OCI-LY3 (cell line): ENCODE results near the gene DMGDH.

Experiments used
- H2AFZ ChIP-seq: fragments of 200-600, 300-600 bp; shearing (Covaris generic); 2 replicates; pipeline ENCODE4 v1.6.0; 2014; ENCODE audit warnings: antibody characterized with exemption, low read depth, low read length
- H3K27ac ChIP-seq: fragments of 200-600, 300-600 bp; sonication (generic); 2 replicates; pipeline ENCODE4 v1.5.1; 2014; ENCODE audit warnings: mild to moderate bottlenecking, low read length, moderate library complexity, mixed read lengths
- H3K27me3 ChIP-seq: fragments of 200-600, 300-600 bp; sonication (generic); 2 replicates; pipeline ENCODE4 v1.6.1; 2014; ENCODE audit warnings: low read depth, low read length, mixed read lengths
- H3K36me3 ChIP-seq: fragments of 200-600, 300-600 bp; sonication (generic); replicated peaks from 2 replicates; pipeline ENCODE3; 2014; ENCODE audit warnings: low read depth, low read length, mixed read lengths
- H3K4me1 ChIP-seq: fragments of 300-600, 200-600 bp; sonication (generic); 2 replicates; pipeline ENCODE4 v1.6.1; 2014; ENCODE audit warnings: low read length, mixed read lengths
- H3K4me2 ChIP-seq: fragments of 200-600, 300-600 bp; sonication (generic); 2 replicates; pipeline ENCODE4 v1.6.1; 2014; ENCODE audit warnings: low read length, mixed read lengths
- H3K4me3 ChIP-seq: fragments of 300-600, 200-600 bp; sonication (generic); 2 replicates; pipeline ENCODE4 v1.5.1; 2014; ENCODE audit warnings: antibody characterized with exemption, mild to moderate bottlenecking, low read length, moderate library complexity
- H3K79me2 ChIP-seq: fragments of 300-600, 200-600 bp; shearing (Covaris generic); 2 replicates; pipeline ENCODE4 v1.6.1; 2014; ENCODE audit warnings: mild to moderate bottlenecking, low read length, mixed read lengths
- H3K9ac ChIP-seq: fragments of 300-600, 200-600 bp; shearing (Covaris generic); 2 replicates; pipeline ENCODE4 v1.6.0; 2014; ENCODE audit warnings: mild to moderate bottlenecking, low read length, moderate library complexity
- H3K9me3 ChIP-seq: fragments of 200-600, 300-600 bp; shearing (Covaris generic); 2 replicates; pipeline ENCODE4 v1.6.1; 2014; ENCODE audit warnings: low read length, mixed read lengths; ENCODE audit not compliant: insufficient read depth
- H4K20me1 ChIP-seq: fragments of 200-600, 300-600 bp; sonication (generic); 2 replicates; pipeline ENCODE4 v1.6.1; 2016; ENCODE audit warnings: low read length, mixed read lengths; ENCODE audit not compliant: insufficient read depth
- CTCF ChIP-seq: fragments of 200-600, 300-600 bp; sonication (generic); IDR thresholded peaks from 2 replicates; pipeline ENCODE4 v1.5.1; 2014; ENCODE audit warnings: antibody characterized with exemption, low read length, low read depth
- EZH2phosphoT487 ChIP-seq: fragments of 200-600 bp; shearing (Covaris generic); IDR thresholded peaks from 2 replicates; pipeline ENCODE4 v1.6.1; 2018; ENCODE audit warnings: antibody characterized with exemption, mixed run types, low read depth

Gene DMGDH

DNA sequence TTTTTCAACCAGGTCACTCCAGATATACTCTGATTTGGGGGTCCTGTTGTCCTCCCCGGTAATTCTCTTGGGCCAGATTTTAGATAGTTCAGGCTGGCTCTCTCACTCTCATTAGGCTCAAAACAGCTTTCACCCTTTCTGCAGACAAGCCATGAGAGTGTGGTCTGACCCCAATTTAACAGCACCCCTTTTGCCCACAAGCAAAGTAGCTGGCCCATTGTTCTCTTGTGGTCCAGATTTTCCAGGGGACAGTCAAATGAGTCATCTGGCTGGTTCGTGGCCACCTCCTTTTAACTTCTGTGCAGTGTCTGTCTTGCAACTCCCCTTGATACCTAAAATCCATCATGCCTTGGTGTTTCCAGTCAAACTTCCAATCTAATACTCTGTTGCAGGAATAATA is 16.6 kb upstream of the DMGDH start:
- Histone ChIP-seq H3K79me2 (no peaks in the 10 kb centered on the region), H3K4me1 (no peaks in the 10 kb centered on the region), H3K9me3 (no peaks in the 10 kb centered on the region), H4K20me1 (no peaks in the 10 kb centered on the region), H3K4me3 (no peak overlapping the region), H3K36me3 (no peaks in the 10 kb centered on the region), H3K4me2 (no peak overlapping the region), H2AFZ (no peak overlapping the region), H3K27ac (no peak overlapping the region), H3K9ac (no peak overlapping the region), H3K27me3 (no peaks in the 10 kb centered on the region)
- no peak for TF ChIP-seq CTCF
- no peak for TF ChIP-seq EZH2phosphoT487

DNA sequence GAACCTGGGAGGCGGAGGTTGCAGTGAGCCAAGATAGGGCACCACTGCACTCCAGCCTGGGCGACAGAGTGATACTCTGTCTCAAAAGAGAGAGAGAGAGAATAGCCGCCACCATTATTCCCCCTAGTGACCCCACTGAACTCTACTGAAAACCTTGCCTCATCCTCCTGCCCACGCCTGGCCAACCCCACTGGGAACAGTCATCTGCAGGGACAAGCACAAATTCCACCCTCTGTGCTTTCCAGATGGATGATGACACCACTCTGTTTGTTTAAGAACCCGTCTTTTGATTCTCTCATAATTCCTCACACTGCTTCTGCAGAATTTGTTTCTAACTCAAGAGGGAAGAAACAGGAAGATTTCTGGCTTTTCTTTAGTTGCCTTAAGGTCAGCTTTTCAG is 12.3 kb upstream of the DMGDH start:
- Histone ChIP-seq H3K9ac (no peak overlapping the region), H3K4me3 (no peak overlapping the region), H3K36me3 (no peaks in the 10 kb centered on the region), H4K20me1 (no peaks in the 10 kb centered on the region), H2AFZ (no peak overlapping the region), H3K27ac (no peak overlapping the region), H3K4me1 (no peaks in the 10 kb centered on the region), H3K79me2 (no peaks in the 10 kb centered on the region), H3K4me2 (no peak overlapping the region), H3K27me3 (no peaks in the 10 kb centered on the region), H3K9me3 (no peaks in the 10 kb centered on the region)
- TF ChIP-seq EZH2phosphoT487 (no peak), CTCF (no peak)

GRCh38 chr5:79080804-79081203 is 11.3 kb upstream of the DMGDH start:
- Histone ChIP-seq H3K4me2 (no peak overlapping the region), H3K27me3 (no peaks in the 10 kb centered on the region), H3K36me3 (no peaks in the 10 kb centered on the region), H4K20me1 (no peaks in the 10 kb centered on the region), H3K4me3 (no peak overlapping the region), H3K27ac (no peak overlapping the region), H3K9me3 (no peaks in the 10 kb centered on the region), H3K4me1 (no peaks in the 10 kb centered on the region), H3K79me2 (no peaks in the 10 kb centered on the region), H3K9ac (no peak overlapping the region), H2AFZ (no peak overlapping the region)
- no peak for TF ChIP-seq CTCF
- no peak for TF ChIP-seq EZH2phosphoT487

- no peak overlapping the region for H3K27ac ChIP-seq
- H3K9ac ChIP-seq: no peak overlapping the region
- no peaks in the 10 kb centered on the region for H3K9me3 ChIP-seq
- H3K4me2 ChIP-seq: no peak overlapping the region
- no peak overlapping the region for H3K4me3 ChIP-seq
- no peaks in the 10 kb centered on the region for H3K4me1 ChIP-seq
- no peaks in the 10 kb centered on the region for H3K27me3 ChIP-seq
- no peak overlapping the region for H2AFZ ChIP-seq
- H3K79me2 ChIP-seq: no peaks in the 10 kb centered on the region
- TF ChIP-seq EZH2phosphoT487 (no peak), CTCF (no peak)
- H3K36me3 ChIP-seq: no peaks in the 10 kb centered on the region
- no peaks in the 10 kb centered on the region for H4K20me1 ChIP-seq
These were observed 8.3 kb upstream of the DMGDH start for GRCh38 chr5:79077680-79078365.
